ENCODE results near the gene GATAD2A. TPM values are rescaled to one million over a fixed set of nuclear protein-coding genes. Genes with fewer than 3 reads are reported as not detected.
A peak's percentile ranks its signal among the peaks of the same experiment; 100 is the strongest.

Gene GATAD2A
- total RNA-seq, 4 donors from 2014 or later: 67.8 to 99.9 (median 79.8) TPM

DNA sequence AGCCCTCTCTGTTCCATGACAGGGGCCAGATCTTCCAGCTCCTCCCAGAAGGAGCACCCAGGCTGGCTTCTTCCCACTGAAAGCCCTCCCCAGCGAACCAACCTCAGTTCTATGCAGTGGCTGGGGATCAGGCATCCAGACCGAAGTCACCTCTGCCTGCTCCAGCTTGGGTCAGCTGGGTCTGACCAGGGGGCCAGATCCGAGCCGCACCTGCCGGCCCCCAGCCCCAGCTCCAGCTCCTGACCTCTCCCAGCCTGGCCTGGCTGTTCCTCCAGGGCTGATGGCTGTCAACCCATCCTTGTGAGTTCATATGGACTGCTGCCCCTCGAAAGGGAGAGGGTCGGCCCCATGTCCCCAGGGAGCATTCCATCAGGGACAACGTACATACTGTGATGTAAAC is 101.9 kb downstream of the GATAD2A start:
- Histone ChIP-seq H3K9me3 (no peaks in the 10 kb centered on the region), H3K36me3 (peaks cover 0 to 55% (median 0%) of the 10 kb centered on the region in 3 donors), H3K27me3 (no peaks in the 10 kb centered on the region), H3K27ac (no peak overlapping the region), H3K4me3 (no peak overlapping the region), H3K4me1 (no peaks in the 10 kb centered on the region)
- TF ChIP-seq, protein P1, sequence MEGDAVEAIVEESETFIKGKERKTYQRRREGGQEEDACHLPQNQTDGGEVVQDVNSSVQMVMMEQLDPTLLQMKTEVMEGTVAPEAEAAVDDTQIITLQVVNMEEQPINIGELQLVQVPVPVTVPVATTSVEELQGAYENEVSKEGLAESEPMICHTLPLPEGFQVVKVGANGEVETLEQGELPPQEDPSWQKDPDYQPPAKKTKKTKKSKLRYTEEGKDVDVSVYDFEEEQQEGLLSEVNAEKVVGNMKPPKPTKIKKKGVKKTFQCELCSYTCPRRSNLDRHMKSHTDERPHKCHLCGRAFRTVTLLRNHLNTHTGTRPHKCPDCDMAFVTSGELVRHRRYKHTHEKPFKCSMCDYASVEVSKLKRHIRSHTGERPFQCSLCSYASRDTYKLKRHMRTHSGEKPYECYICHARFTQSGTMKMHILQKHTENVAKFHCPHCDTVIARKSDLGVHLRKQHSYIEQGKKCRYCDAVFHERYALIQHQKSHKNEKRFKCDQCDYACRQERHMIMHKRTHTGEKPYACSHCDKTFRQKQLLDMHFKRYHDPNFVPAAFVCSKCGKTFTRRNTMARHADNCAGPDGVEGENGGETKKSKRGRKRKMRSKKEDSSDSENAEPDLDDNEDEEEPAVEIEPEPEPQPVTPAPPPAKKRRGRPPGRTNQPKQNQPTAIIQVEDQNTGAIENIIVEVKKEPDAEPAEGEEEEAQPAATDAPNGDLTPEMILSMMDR (IDR thresholded peaks at IDR 0.05): no peak
- TF ChIP-seq POLR2A (IDR thresholded peaks at IDR 0.05): no peak
- no peak for DNase-seq

DNA sequence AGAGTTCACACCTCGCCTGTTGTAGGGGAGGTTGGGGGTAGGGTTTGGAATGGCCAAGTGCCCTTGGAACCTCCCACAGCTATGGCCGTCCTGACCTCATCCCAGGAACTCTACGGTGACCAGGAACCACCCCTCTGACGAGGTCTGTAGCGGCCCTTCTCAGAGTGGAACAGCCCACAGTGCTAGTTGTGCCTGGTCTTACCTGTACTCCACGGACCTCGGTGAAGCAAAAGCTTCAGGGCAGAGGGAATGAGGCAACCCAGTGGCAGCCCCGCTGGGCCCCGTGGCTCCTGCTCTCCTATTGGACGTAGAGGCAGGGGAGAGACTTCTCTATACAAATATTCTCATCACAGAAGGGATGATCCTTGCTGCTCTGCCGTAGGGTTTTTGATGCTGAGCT is 102.7 kb downstream of the GATAD2A start:
- TF ChIP-seq POLR2A (IDR thresholded peaks at IDR 0.05): no peak
- TF ChIP-seq, protein P1 (IDR thresholded peaks at IDR 0.05): no peak
- H3K27me3 ChIP-seq: no peaks in the 10 kb centered on the region
- no peaks in the 10 kb centered on the region for H3K4me1 ChIP-seq
- H3K27ac ChIP-seq: no peak overlapping the region
- no peak for DNase-seq
- no peaks in the 10 kb centered on the region for H3K9me3 ChIP-seq
- peaks cover 0 to 47% (median 0%) of the 10 kb centered on the region in 3 donors for H3K36me3 ChIP-seq
- no peak overlapping the region for H3K4me3 ChIP-seq

DNA sequence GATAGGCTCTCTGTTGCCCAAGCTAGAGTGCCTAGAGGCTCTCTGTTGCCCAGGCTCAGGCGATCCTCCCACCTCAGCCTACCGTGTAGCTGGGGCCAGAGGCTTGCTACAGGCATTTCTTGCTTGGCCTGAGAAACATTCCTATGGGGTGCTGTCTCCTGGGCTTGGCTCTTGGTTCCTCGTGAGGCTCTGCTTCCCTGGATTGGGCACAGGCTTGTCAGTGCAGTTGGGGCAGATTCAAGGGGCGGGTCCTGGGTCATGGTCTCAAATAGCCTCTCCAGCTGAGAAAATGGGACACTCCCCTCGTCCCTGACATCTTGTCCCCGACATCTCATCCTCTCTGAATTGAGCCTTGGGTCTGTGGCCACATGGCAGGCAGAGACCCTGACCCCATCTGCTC is 105.0 kb downstream of the GATAD2A start:
- no peaks in the 10 kb centered on the region for H3K27me3 ChIP-seq
- H3K36me3 ChIP-seq: peaks cover 0 to 27% (median 0%) of the 10 kb centered on the region in 3 donors
- TF ChIP-seq, protein P1 (IDR thresholded peaks at IDR 0.05): no peak
- no peak for TF ChIP-seq POLR2A (IDR thresholded peaks at IDR 0.05)

DNA sequence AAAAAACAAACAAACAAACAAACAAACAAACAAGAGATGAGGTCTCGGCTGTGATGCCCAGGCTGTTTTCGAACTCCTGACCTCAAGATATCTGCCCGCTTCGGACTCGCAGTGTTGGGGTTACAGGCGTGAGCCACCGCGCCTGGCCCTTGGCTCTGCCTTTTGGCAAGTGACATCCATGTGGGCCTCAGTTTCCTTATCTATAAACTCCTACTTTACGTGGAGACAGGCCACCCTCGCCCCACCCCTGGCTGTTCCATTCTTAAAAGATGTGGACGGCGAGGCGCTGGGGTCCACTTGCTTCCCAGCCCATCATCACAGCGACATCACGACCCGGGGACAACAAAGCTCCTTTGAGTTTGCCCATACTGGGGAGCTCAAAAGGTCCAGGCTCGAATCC is 108.2 kb downstream of the GATAD2A start:
- H3K27ac ChIP-seq: no peak overlapping the region
- TF ChIP-seq, protein P1 (IDR thresholded peaks at IDR 0.05): no peak
- no peak for TF ChIP-seq POLR2A (IDR thresholded peaks at IDR 0.05)
- H3K36me3 ChIP-seq: no peaks in the 10 kb centered on the region
- no peaks in the 10 kb centered on the region for H3K9me3 ChIP-seq
- H3K4me3 ChIP-seq: peak overlapping the region in 2 of 4 donors; percentile 19 to 23
- peaks cover 0 to 24% (median 8%) of the 10 kb centered on the region in 4 donors for H3K4me1 ChIP-seq
- DNase-seq: no peak
- no peaks in the 10 kb centered on the region for H3K27me3 ChIP-seq

More for the DNA sequence above, 105.0 kb downstream of the GATAD2A start:
- DNase-seq: no peak
- Histone ChIP-seq H3K27ac (no peak overlapping the region), H3K9me3 (no peaks in the 10 kb centered on the region), H3K4me3 (no peak overlapping the region), H3K4me1 (peaks cover 0 to 4% (median 1%) of the 10 kb centered on the region in 4 donors)

DNA sequence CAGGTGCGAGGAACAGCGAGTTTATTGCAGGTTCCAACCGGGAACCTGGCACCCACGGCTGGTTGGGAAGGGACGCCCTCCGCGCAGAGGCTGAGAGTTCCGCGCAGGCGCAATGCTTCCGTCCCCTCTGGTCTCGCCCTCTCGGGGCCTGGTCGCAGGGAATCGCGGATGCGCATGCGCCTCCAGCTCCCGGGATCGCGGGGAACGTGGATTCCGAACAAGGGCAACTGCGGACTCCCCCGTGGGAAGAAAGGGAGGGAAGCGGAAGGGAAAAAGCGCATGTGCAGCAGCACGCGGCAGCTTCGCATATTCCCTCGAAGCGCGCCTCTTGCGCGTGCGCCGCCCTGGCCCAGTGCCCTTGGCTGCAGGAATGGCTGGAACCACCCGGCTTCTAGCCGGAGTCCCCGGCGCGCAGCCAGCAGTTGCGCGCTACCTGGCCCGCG is 108.8 kb downstream of the GATAD2A start:
- Histone ChIP-seq H3K4me1 (peaks cover 0 to 24% (median 8%) of the 10 kb centered on the region in 4 donors), H3K36me3 (peaks cover 0 to 2% (median 0%) of the 10 kb centered on the region in 3 donors), H3K9me3 (no peaks in the 10 kb centered on the region), H3K27ac (no peak overlapping the region), H3K4me3 (peak overlapping the region in 2 of 4 donors; percentile 19 to 23), H3K27me3 (no peaks in the 10 kb centered on the region)
- TF ChIP-seq, protein P1 (IDR thresholded peaks at IDR 0.05): no peak
- no peak for TF ChIP-seq POLR2A (IDR thresholded peaks at IDR 0.05)
- DNase-seq: no peak

Measured in Peyer's patch (tissue), 4 donors.